Adrenal gland (tissue), 5 donors: ENCODE data around the gene IKBKG.

Source experiments
- CTCF ChIP-seq, 6 experiments: fragments of 450-650 bp in 4 of 6; fragments of 200-600 bp in 2 of 6; sonication (generic) in 1 of 6; IDR thresholded peaks; 1 replicate in 5 of 6; 2 replicates in 1 of 6; pipeline versions ENCODE4 v1.5.1 to v1.8.0; 2016 to 2021; ENCODE audit warnings: antibody characterized with exemption in 6 of 6, mild to moderate bottlenecking in 2 of 6, moderate library complexity in 1 of 6
- POLR2A ChIP-seq, 2 donors: fragments of 450-650 bp; IDR thresholded peaks; one replicate each; pipeline ENCODE4 v1.6.1; 2017; ENCODE audit warnings: antibody characterized with exemption in 2 of 2, mild to moderate bottlenecking in 2 of 2, moderate library complexity in 1 of 2
- donor health status: DM: no; HTN: no; CAD: no.

- no peak for TF ChIP-seq CTCF (IDR thresholded peaks at IDR 0.05)
- no peak for TF ChIP-seq POLR2A (IDR thresholded peaks at IDR 0.05)
Measured at GRCh38 chrX:154539077-154539476, 8.3 kb upstream of the IKBKG start.
